Measurements from ENCODE around the gene NTN5.
"Not testable (repeated sequence)": the region's sequence is repeated elsewhere in the genome, so short reads cannot be mapped to it uniquely, and the experiment has no call there.

Gene NTN5

GRCh38 chr19:48696353-48697010 lies 23.7 kb upstream of the NTN5 start:
- no peak for DNase-seq

- DNase-seq = no peak
Observed at GRCh38 chr19:48695743-48696352, 23.0 kb upstream of the NTN5 start, which contains the start of gene FUT2. FUT2 (plus strand) TSS chr19:48695971; CDS start chr19:48702957, 6,986 bp downstream.

GRCh38 chr19:48693629-48694028 lies 20.8 kb upstream of the NTN5 start:
- DNase-seq = not testable (repeated sequence)

- DNase-seq = no peak
Observed at GRCh38 chr19:48689449-48689848, 16.6 kb upstream of the NTN5 start.

- no peak for DNase-seq
Observed at GRCh38 chr19:48687776-48688175, 15.0 kb upstream of the NTN5 start.

- not testable (repeated sequence) for DNase-seq
Observed at GRCh38 chr19:48686637-48687036, 13.8 kb upstream of the NTN5 start.

GRCh38 chr19:48686088-48686487 lies 13.3 kb upstream of the NTN5 start:
- DNase-seq = no peak

GRCh38 chr19:48685583-48685982 lies 12.8 kb upstream of the NTN5 start:
- DNase-seq = no peak

- DNase-seq = peak in 1 of 2 donors; percentile 36
Observed at GRCh38 chr19:48683349-48683748, 10.5 kb upstream of the NTN5 start.

- DNase-seq = peak; percentile 74 to 95
Observed at GRCh38 chr19:48681127-48681470, 8.3 kb upstream of the NTN5 start.

GRCh38 chr19:48680436-48681126 lies 7.8 kb upstream of the NTN5 start:
- no peak for DNase-seq

GRCh38 chr19:48680006-48680405 lies 7.2 kb upstream of the NTN5 start:
- DNase-seq = not testable (repeated sequence)

- DNase-seq = no peak
Observed at GRCh38 chr19:48678201-48678600, 5.4 kb upstream of the NTN5 start.

- DNase-seq = no peak
Observed at GRCh38 chr19:48676887-48677286, 4.1 kb upstream of the NTN5 start.

GRCh38 chr19:48676487-48676886 lies 3.7 kb upstream of the NTN5 start:
- no peak for DNase-seq

- peak; percentile 88 to 95 for DNase-seq
Observed at GRCh38 chr19:48674921-48675824, 2.4 kb upstream of the NTN5 start.

- DNase-seq = no peak
Observed at GRCh38 chr19:48674216-48674809, 1.5 kb upstream of the NTN5 start.

- DNase-seq = no peak
Observed at GRCh38 chr19:48673436-48674100, 751 bp upstream of the NTN5 start.

GRCh38 chr19:48671446-48671995 lies 1.3 kb downstream of the NTN5 start:
- DNase-seq = no peak

- DNase-seq = no peak
Observed at GRCh38 chr19:48670699-48671445, 1.9 kb downstream of the NTN5 start.

All from inflammatory macrophage (primary cell).